IPS-15b (cell line): Measurements from ENCODE around the gene HACD4.

ENCODE experiments used
- H3K27me3 ChIP-seq: one replicate; pipeline ENCODE4 v1.6.1; 2013; ENCODE audit warnings: low read length; ENCODE audit not compliant: control insufficient read depth, insufficient read depth
- H3K36me3 ChIP-seq: one replicate; pipeline ENCODE4 v1.6.1; 2013; ENCODE audit warnings: low read length; ENCODE audit not compliant: control insufficient read depth, insufficient read depth
- H3K4me1 ChIP-seq: one replicate; pipeline ENCODE4 v1.6.1; 2013; ENCODE audit warnings: mild to moderate bottlenecking, low read length; ENCODE audit not compliant: control insufficient read depth, insufficient read depth
- H3K4me3 ChIP-seq: one replicate; pipeline ENCODE4 v1.5.1; 2013; ENCODE audit warnings: low read depth, low read length
- H3K9ac ChIP-seq: one replicate; pipeline ENCODE4 v1.6.1; 2013; ENCODE audit warnings: low read depth, mild to moderate bottlenecking, low read length
- H3K9me3 ChIP-seq: one replicate; pipeline ENCODE4 v1.6.1; 2013; ENCODE audit warnings: mild to moderate bottlenecking, low read length; ENCODE audit not compliant: control insufficient read depth, insufficient read depth

Gene HACD4

GRCh38 chr9:21042466-21042865 lies 11.0 kb upstream of the HACD4 start:
- H3K9me3 ChIP-seq, result no peaks in the 10 kb centered on the region
- no peak overlapping the region for H3K4me3 ChIP-seq
- H3K36me3 ChIP-seq, result no peaks in the 10 kb centered on the region
- no peaks in the 10 kb centered on the region for H3K27me3 ChIP-seq
- H3K4me1 ChIP-seq, result no peaks in the 10 kb centered on the region
- H3K9ac ChIP-seq, result no peak overlapping the region

DNA sequence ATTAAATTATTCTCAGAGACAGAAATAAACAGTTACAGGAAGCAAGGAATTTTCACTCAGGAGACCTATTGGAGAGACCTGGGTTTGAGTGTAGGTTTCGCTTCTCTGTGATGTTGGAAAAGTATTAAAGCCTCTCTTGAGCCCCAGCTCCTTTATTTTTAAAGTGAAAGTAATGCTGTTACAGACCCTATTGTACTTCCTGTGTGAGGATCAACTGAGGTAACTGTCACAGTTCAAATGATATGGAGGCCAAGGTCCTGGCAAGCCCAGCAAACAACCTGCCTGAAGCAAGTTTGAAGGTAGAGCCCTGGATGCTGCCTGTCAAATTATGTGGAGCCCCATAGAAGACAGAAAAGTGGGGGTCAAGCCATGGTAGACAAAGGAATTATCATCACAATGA lies 7.9 kb upstream of the HACD4 start:
- H3K27me3 ChIP-seq, result no peaks in the 10 kb centered on the region
- no peaks in the 10 kb centered on the region for H3K9me3 ChIP-seq
- no peak overlapping the region for H3K9ac ChIP-seq
- no peak overlapping the region for H3K4me3 ChIP-seq
- peaks cover 5% of the 10 kb centered on the region for H3K4me1 ChIP-seq
- H3K36me3 ChIP-seq, result no peaks in the 10 kb centered on the region

DNA sequence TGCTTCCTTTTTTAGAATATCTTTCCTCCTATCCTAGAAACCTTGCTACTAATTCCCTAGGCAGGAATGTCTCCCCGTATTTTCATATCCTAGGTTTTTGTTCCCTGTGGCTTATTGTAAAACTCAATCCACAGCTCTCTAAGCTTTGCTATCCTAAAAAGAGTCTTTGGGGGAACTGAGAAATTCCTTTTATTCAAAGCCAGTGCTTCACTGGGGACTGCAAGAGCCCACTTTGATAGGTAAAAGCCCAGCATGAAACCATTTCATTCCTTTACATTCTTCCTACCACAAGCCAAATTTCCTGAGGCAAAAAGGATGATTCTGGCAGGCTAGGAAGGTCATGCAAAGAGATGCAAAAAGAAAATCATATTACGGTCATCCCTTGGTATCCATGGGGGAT lies 5.8 kb upstream of the HACD4 start:
- Histone ChIP-seq H3K36me3 (no peaks in the 10 kb centered on the region), H3K9ac (no peak overlapping the region), H3K27me3 (no peaks in the 10 kb centered on the region), H3K4me1 (peaks cover 5% of the 10 kb centered on the region), H3K9me3 (no peaks in the 10 kb centered on the region), H3K4me3 (no peak overlapping the region)

DNA sequence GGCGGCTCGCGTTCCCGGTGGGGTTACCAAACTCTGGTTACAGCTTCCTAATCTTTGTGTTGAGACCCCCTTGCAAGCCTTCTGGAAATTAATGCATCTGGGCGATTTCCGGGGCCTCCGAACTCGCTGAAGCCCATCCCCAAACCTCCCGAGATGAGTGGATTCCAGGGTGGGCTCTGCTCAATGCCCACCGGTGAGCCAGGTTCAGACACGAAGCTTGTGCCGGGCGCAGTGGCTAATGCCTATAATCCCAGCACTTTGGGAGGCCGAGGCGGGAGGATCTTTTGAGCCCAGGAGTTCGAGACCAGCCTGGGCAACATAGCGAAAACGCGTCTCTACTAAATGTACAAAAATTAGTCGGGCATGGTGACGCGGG lies 356 bp upstream of the HACD4 start:
- peak overlapping the region; percentile 65 for H3K4me3 ChIP-seq
- H3K9ac ChIP-seq, result peak overlapping the region; percentile 37

DNA sequence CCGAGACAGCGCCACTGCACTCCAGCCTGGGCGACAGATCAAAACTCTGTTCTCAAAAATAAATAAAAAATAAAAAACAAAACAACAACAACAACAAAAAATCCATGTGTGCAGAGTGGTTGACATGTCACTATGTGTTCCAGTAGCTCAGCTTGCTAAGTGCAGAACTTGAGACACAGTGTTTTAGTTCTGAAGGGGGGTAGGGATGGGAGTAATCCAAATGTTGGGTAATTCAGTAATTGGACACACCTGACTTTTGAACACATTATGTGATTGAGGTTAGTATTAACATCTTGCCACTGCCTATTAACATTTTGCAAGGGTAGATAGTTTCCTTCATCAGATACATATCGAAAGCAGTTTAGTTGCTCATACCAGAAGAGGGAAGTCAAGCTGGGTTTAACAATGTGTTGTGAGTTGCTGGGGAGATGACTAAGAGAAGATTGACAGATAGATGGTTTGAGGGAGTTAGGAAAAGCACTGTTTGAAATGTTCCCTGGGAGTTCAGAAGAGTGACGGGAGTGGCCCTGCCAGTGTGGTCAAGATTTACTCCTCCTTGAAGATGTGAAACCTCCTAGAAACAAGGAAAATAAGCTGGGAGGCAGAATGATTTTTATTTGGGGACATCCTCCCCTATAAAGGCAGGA lies 928 bp downstream of the HACD4 start:
- no peaks in the 10 kb centered on the region for H3K9me3 ChIP-seq
- peak overlapping the region; percentile 65 for H3K4me3 ChIP-seq
- H3K36me3 ChIP-seq, result no peaks in the 10 kb centered on the region
- H3K4me1 ChIP-seq, result peaks cover 4% of the 10 kb centered on the region
- no peaks in the 10 kb centered on the region for H3K27me3 ChIP-seq
- peak overlapping the region; percentile 37 for H3K9ac ChIP-seq

More for the DNA sequence above, 356 bp upstream of the HACD4 start:
- Histone ChIP-seq H3K9me3 (no peaks in the 10 kb centered on the region), H3K27me3 (no peaks in the 10 kb centered on the region), H3K4me1 (peaks cover 7% of the 10 kb centered on the region), H3K36me3 (no peaks in the 10 kb centered on the region)

GRCh38 chr9:21029661-21030060 lies 1.8 kb downstream of the HACD4 start:
- Histone ChIP-seq H3K36me3 (no peaks in the 10 kb centered on the region), H3K4me1 (peaks cover 4% of the 10 kb centered on the region), H3K4me3 (no peak overlapping the region), H3K27me3 (no peaks in the 10 kb centered on the region), H3K9ac (no peak overlapping the region), H3K9me3 (no peaks in the 10 kb centered on the region)

DNA sequence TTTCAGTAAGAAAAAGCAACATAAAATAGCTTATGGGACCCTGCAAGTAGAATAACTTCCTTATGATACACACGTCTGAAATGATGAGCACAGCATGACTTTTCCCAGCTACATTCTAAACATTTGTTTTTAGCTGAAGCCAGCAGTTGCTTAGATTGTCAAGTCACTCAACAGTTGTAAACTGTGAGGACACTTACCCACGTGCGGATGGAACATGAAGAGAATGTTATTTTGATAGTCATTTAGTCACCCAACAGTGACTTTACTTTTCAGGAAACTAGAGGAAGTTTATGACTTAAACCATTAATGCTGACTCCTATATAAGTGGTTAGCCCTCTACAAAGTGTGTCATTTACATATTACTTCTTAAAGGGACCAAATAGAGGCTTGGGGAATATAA lies 3.0 kb downstream of the HACD4 start:
- Histone ChIP-seq H3K27me3 (no peaks in the 10 kb centered on the region), H3K4me1 (peaks cover 4% of the 10 kb centered on the region), H3K9me3 (no peaks in the 10 kb centered on the region), H3K9ac (no peak overlapping the region), H3K36me3 (no peaks in the 10 kb centered on the region), H3K4me3 (no peak overlapping the region)

GRCh38 chr9:21027295-21027694 lies 4.1 kb downstream of the HACD4 start:
- Histone ChIP-seq H3K9ac (no peak overlapping the region), H3K27me3 (no peaks in the 10 kb centered on the region), H3K4me1 (peaks cover 4% of the 10 kb centered on the region), H3K9me3 (no peaks in the 10 kb centered on the region), H3K36me3 (no peaks in the 10 kb centered on the region), H3K4me3 (no peak overlapping the region)

DNA sequence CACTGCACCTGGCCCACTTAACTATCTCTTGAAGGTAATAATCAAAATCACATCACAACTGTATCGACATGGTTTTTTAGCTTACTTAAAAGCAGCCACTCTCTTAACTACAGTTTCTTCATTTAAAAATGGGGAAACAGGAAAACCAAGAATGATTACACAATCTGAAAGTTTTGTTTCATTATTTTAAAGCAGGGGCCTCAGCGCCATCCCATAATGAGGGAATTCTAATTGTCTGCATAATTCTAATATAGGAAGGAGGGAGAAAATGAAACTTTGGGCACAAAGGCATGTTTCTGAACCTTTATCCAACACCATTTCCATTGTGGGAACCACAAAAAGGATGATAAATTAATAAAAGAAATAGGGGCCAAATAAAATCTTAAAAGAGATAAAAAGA lies 7.6 kb downstream of the HACD4 start:
- Histone ChIP-seq H3K9ac (no peak overlapping the region), H3K4me1 (no peaks in the 10 kb centered on the region), H3K27me3 (no peaks in the 10 kb centered on the region), H3K36me3 (no peaks in the 10 kb centered on the region), H3K4me3 (no peak overlapping the region), H3K9me3 (no peaks in the 10 kb centered on the region)

DNA sequence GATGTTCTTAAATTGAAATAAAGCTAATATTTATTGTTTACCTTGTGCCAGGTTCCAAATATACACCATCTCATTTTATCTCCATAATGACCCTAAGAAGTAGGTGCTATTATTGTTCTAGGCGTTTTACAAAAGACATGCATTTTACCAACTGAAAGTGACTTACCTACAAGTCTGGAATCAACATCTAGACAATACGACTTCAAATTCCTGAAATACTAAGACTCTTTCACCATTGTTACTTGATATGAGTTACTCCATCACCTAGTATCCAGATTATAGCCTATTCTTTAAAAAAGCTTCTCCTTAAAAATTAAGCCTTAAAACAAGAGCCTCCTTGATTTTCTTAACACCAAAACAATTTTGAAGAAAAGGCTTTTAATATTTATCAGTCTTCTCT lies 13.3 kb downstream of the HACD4 start:
- Histone ChIP-seq H3K4me3 (no peak overlapping the region), H3K4me1 (peaks cover 12% of the 10 kb centered on the region), H3K36me3 (no peaks in the 10 kb centered on the region), H3K27me3 (no peaks in the 10 kb centered on the region), H3K9me3 (no peaks in the 10 kb centered on the region), H3K9ac (no peak overlapping the region)

DNA sequence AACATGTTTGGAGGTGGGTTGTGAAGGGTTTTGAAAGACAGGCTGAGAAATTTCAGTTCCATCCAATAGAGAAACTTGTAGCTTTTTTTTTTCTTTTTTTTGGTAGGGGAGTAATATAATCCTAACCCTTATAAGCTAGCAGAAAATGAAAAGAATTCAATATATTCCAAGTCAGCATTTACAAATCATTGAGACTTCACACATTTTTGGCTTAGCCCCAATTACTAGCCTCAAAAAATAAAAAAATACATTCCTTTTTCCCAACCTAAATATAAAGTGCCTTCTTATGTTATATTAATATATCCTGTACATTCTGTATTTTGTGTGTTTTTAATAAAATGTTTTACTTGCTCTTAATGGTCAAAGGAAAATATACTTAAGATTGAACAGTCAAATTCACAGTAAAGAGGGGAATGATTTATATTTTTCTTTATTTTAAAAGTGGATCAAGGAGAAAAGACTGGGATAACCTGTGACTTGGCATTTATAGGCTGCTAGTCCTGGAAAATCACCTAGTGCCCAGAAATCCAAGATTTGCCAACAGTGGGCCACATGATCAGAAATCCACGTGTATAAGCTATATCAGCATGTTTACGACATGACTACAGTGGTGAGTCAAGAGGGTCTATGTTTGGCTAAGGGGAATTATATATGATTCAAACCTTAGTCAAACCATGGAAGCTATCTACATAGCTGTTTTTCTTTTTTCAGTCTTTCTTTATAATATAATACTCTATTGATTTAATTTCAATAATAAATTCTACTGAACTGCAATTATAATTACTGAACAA lies 14.5 kb downstream of the HACD4 start:
- H3K9ac ChIP-seq, result no peak overlapping the region
- no peaks in the 10 kb centered on the region for H3K9me3 ChIP-seq
- H3K36me3 ChIP-seq, result no peaks in the 10 kb centered on the region
- H3K4me1 ChIP-seq, result peaks cover 12% of the 10 kb centered on the region
- H3K27me3 ChIP-seq, result no peaks in the 10 kb centered on the region
- H3K4me3 ChIP-seq, result no peak overlapping the region

- no peaks in the 10 kb centered on the region for H3K36me3 ChIP-seq
- peaks cover 12% of the 10 kb centered on the region for H3K4me1 ChIP-seq
- no peaks in the 10 kb centered on the region for H3K27me3 ChIP-seq
- H3K9me3 ChIP-seq, result no peaks in the 10 kb centered on the region
- H3K4me3 ChIP-seq, result no peak overlapping the region
- H3K9ac ChIP-seq, result no peak overlapping the region
These were observed 15.4 kb downstream of the HACD4 start for GRCh38 chr9:21015995-21016394.
